Stimulated activated CD4-positive, alpha-beta T cell treated with anti-CD3 and anti-CD28 coated beads, Interleukin-1b, Interleukin-23, amount 100 ng/mL, for 48 hours (primary cell): ENCODE data around the gene GDF9.
"Not testable (repeated sequence)": the region's sequence is repeated elsewhere in the genome, so short reads cannot be mapped to it uniquely, and the experiment has no call there.

Experiments used
- DNase-seq: peaks from one replicate; pipeline ENCODE4 v3.0.0-alpha.2; 2020

GDF9 gene

GRCh38 chr5:132872788-132873118 lies 6.5 kb upstream of the GDF9 start:
- no peak for DNase-seq

- no peak for DNase-seq
Observed at GRCh38 chr5:132871459-132872284, 5.4 kb upstream of the GDF9 start.

DNA sequence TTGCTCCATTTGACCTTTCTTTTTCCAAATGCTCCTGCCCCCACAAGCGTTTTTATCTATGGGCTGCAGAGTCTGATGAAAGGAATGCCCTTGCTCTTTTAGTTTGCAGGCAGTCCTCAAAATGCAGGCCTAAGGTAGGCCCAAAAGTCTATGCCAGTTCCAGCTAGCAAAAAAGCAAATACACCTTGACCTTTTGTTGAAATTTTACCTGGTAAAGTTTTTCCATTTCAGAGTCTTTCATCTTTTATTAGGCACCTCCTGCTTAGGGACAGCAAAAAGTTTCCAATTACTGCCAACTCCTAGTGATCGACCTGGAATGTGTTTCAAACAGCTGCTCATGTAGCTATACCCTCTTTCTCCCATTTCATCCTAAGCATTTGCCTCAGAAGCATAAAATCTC lies 4.5 kb upstream of the GDF9 start:
- no peak for DNase-seq

- DNase-seq = no peak
Observed at GRCh38 chr5:132868754-132869153, 2.5 kb upstream of the GDF9 start.

- no peak for DNase-seq
Observed at GRCh38 chr5:132867046-132867451, 780 bp upstream of the GDF9 start.

- no peak for DNase-seq
Observed at GRCh38 chr5:132865668-132866341, 464 bp downstream of the GDF9 start.

GRCh38 chr5:132860742-132861141 lies 5.5 kb downstream of the GDF9 start:
- DNase-seq = no peak

- DNase-seq = no peak
Observed at GRCh38 chr5:132859889-132860437, 6.3 kb downstream of the GDF9 start.

- no peak for DNase-seq
Observed at GRCh38 chr5:132856011-132856410, 10.3 kb downstream of the GDF9 start.

- not testable (repeated sequence) for DNase-seq
Observed at GRCh38 chr5:132854992-132855391, 11.3 kb downstream of the GDF9 start.

- no peak for DNase-seq
Observed at GRCh38 chr5:132854301-132854700, 12.0 kb downstream of the GDF9 start.

GRCh38 chr5:132853790-132854189 lies 12.5 kb downstream of the GDF9 start:
- DNase-seq = no peak

DNA sequence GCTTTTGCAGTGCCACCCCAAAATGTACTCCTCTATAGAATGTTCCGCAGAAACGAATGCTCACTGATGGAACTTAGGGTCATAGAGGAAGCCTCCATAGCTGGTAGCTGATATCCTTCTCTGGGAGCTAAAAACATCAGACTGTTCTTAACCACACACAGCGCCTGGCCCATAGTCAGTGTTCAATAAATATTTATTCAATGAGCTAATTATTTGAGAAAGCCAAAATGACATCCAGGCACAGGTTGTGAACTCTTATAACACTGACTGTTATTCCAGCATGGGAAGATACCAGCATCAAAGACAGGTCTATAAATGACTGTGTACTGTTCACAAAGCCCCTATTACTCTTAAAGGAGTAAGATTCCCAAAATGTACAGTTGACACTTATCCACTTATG lies 12.9 kb downstream of the GDF9 start:
- DNase-seq = no peak

- DNase-seq = no peak
Observed at GRCh38 chr5:132850066-132850465, 16.2 kb downstream of the GDF9 start.

- DNase-seq = no peak
Observed at GRCh38 chr5:132849347-132849746, 16.9 kb downstream of the GDF9 start.

DNA sequence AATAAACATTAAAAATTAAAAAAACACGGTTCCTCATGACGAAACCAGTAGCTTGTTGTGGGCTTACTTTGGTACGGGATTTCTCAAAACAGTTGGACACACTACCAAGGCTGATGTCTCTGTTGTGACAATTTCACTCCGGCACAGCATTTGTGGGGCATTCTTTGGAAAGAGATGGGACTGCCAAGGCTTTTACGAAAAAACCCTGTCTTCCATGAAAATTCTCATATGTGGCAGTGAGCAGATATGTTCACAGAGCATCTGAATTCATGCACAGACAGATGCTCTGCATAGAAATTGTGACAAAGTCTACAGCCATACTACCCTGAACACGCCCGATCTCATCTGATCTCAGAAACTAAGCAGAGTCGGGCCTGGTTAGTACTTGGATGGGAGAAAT lies 18.0 kb downstream of the GDF9 start:
- DNase-seq = no peak

DNA sequence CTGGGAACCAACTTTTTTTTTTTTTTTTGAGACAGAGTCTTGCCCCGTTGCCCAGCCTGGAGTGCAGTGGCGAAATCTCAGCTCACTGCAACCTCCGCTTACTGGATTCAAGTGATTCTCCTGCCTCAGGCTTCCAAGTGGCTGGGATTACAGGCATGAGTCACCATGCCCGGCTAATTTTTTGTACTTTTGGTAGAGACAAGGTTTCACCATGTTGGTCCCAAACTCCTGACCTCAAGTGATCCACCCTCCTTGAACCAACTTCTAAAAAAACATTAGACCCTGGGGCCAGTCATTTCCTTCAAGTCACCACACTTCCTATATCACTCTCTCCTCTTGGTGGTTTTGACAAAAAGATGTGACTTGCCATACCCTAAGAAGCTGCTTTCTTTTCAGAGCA lies 25.0 kb downstream of the GDF9 start:
- DNase-seq = no peak

DNA sequence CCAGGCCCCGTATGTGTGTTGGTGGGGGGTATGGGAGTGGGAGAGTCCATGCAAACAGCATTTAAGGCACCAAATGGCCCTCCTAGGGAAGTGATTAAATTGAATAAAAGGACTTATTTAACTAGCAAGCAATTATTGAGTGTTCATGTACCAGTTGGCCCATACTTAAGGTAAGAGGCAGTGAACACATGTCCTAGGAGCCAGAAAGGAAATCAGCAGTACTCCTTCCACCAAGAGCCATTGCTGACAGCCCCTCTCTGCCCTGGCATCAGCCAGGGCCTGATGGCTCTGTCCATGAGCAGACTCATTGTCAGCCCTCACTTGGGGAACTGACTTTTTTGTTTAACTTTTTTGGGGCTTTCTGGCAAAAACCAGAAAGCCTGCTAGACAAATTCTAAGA lies 25.4 kb downstream of the GDF9 start:
- DNase-seq = no peak

DNA sequence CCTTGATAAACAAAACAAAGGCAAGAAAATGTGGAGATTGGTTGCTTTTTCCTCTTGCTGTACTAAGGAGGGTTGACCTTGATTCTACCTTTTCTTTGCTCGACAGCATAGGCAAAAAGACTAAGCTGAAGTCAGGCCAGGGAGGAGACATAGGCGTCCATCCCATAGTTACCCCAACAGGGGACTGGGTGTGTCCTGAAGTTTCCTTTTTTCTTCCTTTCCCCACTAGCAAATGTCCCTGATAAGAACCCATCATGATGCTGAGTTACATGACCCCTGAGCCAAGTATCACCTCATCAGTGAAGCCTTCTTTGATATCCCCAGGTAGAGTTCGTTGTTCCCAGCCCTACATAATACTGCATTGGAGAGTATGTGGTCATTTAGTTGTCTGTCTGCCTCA lies 26.0 kb downstream of the GDF9 start:
- DNase-seq = no peak

DNA sequence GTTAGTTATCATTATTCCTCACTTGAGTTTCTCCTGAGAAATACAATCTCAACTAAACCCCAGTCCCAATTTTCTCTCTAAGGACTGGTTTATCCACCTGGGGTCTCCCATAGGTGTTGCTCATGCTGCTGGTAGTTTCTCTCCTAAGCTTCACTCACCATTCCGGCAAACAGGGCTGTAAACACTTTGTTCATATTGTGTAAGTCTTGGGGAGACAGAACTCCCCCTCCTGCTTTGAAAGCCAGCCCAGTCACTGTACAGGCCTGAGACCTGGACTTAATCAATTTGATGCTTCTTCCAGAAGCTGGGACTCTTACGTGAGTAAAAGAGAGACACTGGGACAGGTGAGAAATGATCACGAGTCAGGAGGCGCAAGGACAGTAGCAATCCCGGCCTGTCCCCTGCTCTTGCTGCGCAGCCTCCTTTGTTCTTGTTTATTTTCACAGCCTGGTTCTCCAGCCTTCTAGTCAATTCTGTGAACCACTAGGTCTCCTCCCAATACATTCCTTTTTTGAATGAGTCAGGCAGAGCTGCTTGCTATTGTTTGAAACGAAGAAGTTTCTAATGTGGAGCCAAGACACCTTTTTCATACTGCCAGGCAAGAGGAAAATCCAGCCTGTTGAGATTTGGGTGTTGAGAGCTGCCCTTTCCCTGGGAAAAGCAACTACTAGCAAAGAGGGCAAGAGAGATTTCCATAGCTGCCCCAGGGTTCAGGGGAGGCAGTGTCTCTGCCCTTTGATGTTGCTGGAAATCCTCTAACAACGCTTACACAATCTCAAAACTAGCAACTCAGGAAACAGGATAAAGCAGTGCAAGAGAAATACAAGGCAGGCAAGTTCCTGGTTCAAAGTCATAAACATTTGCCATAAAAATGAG lies 26.6 kb downstream of the GDF9 start:
- DNase-seq = no peak

- DNase-seq = no peak
Observed at GRCh38 chr5:132838516-132839282, 27.6 kb downstream of the GDF9 start.

DNA sequence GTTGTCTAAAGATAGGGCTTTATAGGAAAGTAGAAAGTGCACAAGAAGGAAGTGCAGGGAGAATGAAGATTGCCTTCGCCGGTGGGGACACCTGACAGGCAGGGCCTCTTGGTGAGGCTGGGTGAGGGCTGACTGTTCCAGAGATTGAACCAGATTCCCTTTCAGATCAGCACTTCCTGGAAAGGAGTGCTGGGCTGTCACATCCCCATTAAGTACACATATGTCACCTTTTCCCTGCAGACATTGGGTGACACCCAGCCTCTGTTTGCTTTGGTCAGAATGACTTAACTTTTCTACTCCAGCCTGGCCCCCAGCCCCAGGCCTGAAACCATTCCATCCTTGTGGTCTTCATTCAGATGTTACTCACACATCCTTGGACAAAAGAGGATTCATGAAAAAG lies 28.4 kb downstream of the GDF9 start:
- DNase-seq = no peak

DNA sequence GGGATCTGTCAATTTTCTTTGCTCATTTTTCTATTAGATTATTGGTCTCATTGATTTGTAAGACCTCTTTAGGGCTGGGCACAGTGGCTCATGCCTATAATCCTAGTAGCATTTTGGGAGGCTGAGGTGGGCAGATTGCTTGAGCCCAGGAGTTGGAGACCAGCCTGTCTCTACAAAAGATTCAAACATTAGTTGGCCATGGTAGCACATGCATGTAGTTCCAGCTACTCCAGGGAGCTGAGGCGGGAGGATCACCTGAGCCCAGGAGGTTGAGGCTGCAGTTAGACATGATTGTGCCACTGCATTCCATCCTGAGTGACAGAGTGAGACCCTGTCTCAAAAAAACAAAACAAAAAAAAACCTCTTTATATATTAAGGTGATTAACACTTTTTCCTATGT lies 29.4 kb downstream of the GDF9 start:
- no peak for DNase-seq
